CD4-positive, alpha-beta T cell treated with Interleukin-6 for 4 hours (primary cell): Measurements from ENCODE around the gene TEN1.

ENCODE experiments used
- DNase-seq: peaks from one replicate; pipeline ENCODE4 v3.0.0-alpha.2; 2020; ENCODE audit warnings: mixed read lengths

Gene TEN1

GRCh38 chr17:76007850-76008165 is 28.8 kb downstream of the TEN1 start:
- DNase-seq = no peak

- DNase-seq = no peak
These were observed 29.2 kb downstream of the TEN1 start for GRCh38 chr17:76008208-76008607.

DNA sequence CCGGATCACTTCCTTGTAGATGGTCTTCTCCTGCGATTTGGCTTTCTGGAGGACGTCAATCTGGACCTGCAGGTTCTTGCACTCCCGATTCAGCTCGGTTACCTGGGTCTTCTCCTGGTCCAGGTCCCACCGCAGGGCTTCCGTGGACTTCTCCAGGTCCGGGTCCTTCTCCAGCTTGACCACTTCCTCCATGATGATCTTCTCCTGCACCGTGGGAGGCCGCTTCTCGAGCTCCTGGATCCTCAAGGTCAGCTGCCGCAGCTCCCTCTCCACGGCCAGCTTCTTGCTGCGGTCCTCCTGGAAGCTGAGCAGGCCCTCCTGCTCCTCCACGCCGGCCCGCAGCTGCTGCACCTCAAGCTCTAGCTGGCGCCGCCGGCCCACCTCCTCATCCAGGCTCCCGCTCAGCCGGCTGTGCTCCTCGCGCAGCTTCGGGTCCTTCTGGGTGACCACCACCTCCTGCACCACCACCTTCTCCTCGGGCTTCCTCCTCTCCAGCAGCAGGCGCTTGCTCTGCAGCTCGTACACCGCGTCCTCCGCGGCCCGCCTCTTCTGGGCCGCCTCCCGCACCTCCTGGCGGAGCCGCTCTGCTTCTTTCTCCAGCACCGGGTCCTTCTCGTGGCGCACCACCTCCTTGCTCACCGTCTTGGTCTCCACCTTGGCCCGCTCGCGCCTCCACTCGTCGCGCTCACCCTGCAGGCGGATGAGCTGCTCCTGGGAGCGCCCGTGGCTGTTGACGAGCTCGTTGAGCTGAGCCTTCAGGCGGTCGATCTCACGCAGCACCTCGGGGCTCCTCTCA is 29.8 kb downstream of the TEN1 start:
- DNase-seq = no peak

DNA sequence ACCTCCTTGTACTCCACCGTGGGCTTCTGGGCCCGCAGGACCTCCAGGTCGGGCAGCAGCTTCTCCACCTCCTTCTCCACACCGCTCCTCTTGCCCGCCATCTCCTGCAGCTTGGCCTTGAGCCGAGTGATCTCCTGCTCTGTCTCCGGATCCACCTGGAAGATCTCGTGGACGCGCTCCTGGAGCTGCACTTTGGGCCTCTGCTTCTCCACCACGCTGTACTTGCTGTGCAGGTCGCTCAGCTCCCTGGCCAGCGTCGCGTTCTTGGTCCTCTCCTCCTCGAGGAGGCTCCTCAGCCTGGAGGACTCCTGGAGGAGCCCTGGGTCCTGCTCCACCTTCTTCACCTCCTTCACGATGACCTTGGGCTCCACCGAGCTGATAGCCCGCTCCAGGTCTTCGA is 30.4 kb downstream of the TEN1 start:
- no peak for DNase-seq

GRCh38 chr17:76009969-76010661 is 31.1 kb downstream of the TEN1 start:
- DNase-seq = no peak

- no peak for DNase-seq
These were observed 32.9 kb downstream of the TEN1 start for GRCh38 chr17:76011951-76012350.

DNA sequence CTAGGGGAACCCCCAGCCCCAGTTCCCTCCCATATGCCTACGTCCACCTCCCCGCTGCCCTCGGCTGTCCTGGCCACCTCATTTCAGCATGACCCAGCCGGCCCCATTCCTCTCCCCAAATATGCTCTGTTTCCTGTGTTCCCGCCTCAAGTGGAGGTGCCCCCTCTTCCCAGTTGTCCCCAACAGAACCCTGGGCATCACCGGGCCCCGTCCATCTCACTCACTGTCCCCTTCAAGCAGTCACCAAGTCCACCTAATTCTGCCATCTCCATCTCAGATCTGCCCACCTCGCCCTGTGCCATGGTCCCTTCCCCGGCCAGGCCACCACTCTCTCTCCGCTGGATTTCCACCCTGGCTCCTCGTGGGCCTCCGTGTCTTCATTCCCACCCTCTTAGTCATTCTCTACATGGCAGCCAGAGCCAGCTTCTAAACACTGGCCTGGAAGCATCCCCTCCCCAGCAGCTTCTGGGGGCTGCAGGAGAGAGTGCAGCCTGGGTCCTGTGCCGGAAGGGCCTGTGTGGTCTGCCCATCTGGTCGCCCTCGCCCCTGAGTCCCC is 34.4 kb downstream of the TEN1 start:
- no peak for DNase-seq

DNA sequence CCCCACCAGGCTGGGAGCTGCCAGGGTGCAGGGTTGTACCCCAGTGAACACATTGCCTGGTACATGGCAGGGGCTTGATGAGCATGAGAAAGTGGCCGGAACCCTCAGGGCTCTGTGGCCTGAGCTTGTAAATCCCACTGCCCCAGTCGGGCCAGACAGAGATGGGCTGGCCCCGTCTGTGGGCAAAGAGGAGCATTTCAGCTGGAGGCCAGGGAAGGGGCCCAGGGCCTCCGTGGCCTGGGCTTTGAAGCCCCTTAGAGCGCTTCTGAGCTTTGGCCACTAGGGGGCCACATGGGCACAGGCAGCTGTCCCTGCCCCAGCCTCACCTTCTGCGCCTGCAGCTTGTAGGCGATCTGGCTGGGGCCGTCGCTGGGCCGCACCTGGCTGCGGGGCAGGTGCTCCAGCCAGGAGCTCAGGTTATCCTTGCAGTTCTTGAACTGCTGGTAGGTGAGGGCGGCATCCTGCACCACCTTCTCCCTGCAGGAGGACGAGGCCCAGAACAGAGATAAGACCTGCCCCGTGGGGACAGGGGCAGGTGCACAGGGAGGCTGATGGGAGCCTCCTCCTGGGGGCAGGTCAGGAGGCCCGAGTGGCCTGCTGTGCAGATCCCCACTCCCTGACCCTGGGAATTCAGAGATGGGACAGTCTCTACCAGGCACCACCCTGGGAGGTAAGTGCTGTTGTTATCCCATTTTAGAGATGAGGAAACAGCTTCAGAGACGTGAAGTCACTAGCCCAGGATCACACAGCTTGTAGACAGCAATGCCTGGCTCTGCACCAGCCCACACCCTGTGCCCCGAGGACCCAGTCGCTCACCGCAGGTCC is 35.3 kb downstream of the TEN1 start:
- DNase-seq = peak; percentile 85

DNA sequence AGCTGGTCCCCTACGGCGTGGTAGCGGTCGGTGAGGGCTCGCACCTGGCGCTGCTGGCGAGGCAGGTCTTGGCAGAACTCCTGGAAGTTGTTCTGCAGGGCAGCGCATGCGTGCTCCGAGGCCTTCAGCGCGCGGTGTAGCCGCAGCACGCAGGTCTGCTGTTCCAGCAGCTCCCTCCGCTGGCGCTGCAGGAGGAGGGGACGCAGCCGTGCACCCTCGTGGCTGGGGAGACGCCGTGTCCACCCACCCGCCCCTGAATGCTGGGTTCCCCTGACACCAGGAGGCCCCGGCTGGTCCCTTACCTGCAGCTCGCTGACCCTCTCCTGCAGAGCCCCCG is 35.9 kb downstream of the TEN1 start:
- DNase-seq = no peak

DNA sequence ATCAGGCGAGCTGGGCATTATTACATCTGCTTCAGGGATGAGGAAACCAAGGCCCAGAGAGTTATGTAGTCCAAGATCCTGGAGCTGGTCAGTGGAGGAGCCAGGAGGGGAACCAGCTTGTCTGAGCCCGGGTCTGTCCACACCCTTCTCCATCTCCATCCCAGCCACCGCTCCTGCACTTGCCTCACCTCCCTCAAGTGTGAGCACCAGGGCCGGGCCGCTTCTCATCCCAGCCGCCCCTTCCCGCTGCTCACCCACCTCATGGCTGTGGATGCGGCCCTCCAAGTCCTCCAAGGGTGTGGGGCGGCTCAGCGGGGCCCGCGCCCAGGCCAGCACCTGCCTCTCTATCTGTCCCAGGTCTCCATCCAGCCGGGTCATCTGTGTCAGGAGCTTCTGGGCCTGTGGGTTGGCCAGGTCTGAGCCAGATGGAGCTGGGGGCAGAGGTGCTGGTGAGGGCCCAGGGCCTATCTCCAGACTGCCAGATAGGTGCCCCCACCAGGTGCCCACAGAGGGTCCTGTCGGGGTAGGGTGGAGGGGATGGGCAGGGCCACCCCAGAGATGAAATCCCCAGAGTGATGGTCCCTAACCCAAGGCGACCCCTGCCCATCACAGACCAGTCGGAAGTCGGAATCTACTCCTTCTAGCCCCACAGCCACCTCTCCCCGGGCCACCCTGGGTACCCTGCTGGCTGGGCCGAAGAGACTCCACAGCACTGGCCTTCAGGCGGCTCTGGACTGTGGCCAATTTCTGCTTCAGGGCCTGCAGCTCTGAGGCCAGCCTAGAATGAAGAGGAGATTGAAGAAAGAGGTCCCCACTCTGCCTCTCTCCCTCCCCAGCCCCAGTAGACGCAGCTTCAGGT is 38.7 kb downstream of the TEN1 start:
- DNase-seq = no peak

- no peak for DNase-seq
These were observed 39.3 kb downstream of the TEN1 start for GRCh38 chr17:76018340-76018680.

DNA sequence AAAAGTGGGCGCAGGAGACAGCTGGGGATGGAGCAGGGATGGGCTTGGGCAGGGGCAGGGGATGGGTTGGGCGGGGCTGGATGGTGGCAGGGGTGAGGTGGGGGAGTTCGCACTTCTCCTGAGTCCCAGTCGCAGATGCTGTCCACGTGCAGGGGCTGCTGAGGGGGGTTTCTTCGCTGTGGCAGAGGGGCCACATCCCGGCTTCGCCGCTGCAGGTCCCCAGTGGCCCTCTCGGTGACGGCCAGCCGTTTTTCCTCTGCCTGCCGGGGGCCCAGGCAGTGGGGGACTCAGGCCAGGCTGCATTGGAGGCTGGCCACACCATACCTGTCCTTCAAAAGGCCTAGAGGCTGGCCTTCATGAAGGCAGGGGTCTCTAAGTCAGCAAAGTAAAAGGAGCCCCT is 39.8 kb downstream of the TEN1 start:
- DNase-seq = no peak

GRCh38 chr17:76019833-76020467 is 40.9 kb downstream of the TEN1 start:
- DNase-seq = no peak

GRCh38 chr17:76022285-76022684 is 43.2 kb downstream of the TEN1 start:
- no peak for DNase-seq

DNA sequence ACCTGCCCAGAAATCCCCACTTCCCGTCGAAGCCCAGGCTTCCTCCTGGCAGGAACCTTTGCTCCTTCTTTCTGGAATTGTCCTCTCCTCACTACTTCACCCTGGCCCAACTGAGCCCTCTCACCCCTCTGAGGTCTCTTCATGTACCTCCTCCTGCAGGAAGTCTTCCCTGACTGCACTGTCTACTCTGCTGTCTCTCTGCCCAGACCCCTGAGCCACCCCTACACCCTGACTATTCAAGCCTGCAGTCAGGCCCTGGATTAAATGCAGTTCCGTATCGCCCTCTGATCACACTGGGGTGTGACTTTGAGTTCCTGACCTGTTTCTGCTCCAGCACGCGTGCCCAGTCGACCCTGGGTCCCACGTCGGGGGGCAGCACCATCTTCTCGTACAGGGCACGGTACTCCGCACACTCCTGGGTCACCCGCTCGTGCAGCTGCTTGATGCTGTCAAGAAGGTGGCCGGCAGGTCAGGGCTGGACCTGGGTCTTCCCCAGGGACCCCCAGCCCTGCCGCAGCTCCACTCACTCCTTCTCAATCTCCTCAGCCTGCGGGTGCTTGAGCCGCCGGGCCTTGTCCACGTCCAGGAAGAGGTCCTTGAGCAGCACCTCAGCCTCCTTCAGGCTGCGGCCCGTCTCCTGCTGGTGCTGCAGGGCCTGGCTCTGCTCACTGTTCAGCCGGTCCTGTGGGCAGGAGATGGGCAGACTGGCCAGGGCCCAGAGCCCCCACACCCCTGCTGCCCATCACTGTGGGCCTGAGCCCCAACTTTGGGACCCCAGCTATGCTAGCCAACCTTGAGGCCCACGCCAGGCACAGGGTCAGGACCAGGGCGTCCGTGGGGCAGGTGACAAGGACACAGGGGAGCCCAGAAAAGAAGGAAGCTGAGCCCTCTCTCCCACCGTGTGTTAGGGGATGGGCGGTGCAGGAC is 44.2 kb downstream of the TEN1 start:
- no peak for DNase-seq

- DNase-seq = no peak
These were observed 44.8 kb downstream of the TEN1 start for GRCh38 chr17:76023900-76024237.

GRCh38 chr17:76024353-76024752 is 45.3 kb downstream of the TEN1 start:
- no peak for DNase-seq

DNA sequence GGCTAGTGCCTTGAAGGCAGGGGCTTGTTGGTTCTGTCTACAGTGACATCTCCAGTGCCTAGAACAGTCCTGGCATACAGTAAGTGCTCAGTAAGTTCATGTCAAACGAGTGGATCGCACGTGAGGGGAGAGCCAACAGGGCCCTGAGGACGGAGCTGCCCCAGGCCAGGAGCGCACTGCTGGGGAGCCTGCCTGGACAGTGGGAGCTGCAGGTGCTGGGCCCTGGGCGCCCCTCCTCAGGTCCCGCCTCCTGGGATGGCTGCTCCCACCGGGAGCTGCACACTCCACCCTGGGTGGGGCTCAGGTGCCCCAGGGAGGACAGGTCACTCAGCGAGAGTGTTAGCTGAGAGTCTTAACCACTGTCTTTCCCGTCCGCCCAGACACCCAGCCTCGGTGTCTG is 46.3 kb downstream of the TEN1 start:
- no peak for DNase-seq

DNA sequence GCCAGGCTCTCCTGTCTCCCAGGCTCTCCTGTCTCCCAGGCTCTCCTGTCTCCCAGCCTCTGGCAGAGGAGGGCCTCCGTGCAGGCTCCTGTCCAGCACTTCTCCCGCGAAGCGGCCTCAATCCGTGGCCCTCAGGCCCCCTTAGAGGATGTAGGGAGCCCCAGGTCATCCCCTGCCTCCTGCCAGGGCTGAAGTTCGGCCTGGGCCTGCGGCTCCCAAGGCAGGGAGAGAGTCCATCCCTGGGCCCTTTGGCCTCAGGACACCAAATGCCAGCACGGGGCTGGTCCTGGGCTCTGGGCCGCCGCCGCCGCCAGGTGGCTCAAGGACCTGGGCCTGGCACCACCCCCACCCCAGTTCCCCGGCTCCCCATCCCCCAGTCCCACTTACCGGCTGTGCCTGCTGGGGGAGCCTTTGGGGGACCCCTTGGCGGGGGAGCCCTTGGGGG is 47.7 kb downstream of the TEN1 start:
- DNase-seq = no peak

- no peak for DNase-seq
These were observed 48.3 kb downstream of the TEN1 start, which contains the start of gene EVPL for GRCh38 chr17:76027159-76027839. Gene EVPL (minus strand): TSS chr17:76027306. CDS start chr17:76027198, 108 bp downstream.
